Cerebellar cortex (tissue), 1 donor: ENCODE results near the gene APOL6.
"Not testable (repeated sequence)": the region's sequence is repeated elsewhere in the genome, so short reads cannot be mapped to it uniquely, and the experiment has no call there.

Experiments
- DNase-seq: peaks from one replicate; pipeline ENCODE4 v3.0.0-alpha.2; 2015; ENCODE audit warnings: low spot score

The APOL6 gene

GRCh38 chr22:35637254-35637653 is 11.0 kb upstream of the APOL6 start:
- DNase-seq, result no peak

- no peak for DNase-seq
These were observed 10.2 kb upstream of the APOL6 start for GRCh38 chr22:35638001-35638400.

DNA sequence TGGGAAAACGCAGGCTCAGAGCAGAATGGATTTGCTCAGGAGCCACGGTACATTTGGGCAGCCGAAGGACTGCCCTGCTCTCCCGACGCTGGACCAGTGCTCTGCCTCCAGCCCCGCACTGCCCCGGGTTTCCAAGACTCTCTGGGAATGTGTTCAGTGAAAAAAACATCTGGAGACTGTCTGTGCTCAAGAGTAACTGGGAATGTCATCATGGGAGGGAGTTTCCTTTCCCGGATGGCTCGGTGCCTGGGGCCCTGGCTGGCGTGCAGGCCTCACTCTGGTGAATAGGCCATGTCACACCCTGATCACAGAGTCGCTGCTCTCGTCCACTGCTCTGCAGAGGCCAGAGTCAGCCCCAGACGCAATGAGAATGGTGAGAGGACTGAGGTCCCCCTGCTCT is 9.8 kb upstream of the APOL6 start:
- DNase-seq, result no peak

GRCh38 chr22:35641494-35642120 is 6.6 kb upstream of the APOL6 start:
- no peak for DNase-seq

GRCh38 chr22:35642305-35642741 is 5.9 kb upstream of the APOL6 start:
- no peak for DNase-seq

GRCh38 chr22:35643991-35644390 is 4.3 kb upstream of the APOL6 start:
- DNase-seq, result no peak

DNA sequence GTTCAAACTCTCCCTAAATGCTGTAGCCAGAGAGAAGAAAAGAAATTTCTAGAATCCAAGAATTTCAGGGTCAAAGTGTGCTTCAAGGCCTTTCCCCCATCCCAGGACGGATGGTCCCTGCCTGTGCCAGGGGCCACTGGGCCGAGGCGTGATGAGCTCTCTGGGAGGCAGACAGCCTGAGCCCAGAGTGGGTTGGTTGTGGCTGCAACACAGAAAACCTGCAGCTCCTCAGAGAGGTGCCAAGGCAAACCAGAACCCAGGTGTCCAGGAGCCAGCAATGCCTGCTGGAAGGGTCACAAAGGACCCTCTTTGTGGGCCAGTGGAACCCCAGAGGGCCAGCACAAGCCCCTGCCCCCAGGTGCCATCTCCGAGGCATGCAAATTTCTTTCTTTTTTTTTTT is 2.6 kb upstream of the APOL6 start:
- no peak for DNase-seq

DNA sequence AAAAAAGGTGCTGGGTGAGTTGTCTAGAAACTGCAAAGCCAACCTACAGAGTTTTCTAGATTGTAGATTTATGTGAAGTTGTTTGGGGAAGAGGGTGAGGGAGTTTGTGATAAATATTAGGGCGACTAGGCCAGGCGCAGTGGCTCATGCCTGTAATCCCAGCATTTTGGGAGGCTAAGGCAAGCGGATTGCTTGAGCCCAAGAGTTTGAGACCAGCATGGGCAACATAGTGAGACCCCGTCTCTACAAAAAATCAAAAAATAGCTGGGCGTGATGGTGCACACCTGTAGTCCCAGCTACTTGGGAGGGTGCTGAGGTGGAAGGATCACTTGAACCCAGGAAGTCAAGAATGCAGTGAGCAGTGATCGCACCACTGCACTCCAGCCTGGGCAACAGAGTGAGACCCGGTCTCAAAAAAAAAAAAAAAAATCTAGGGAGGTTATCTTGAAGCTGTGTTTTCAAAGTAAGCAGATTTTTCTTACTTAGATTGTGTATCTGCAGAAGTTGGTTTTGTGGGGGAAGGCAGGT is 844 bp downstream of the APOL6 start:
- DNase-seq, result no peak

GRCh38 chr22:35649636-35650250 is 1.5 kb downstream of the APOL6 start:
- DNase-seq, result no peak

GRCh38 chr22:35651085-35651484 is 2.8 kb downstream of the APOL6 start:
- no peak for DNase-seq

- no peak for DNase-seq
These were observed 5.6 kb downstream of the APOL6 start for GRCh38 chr22:35653824-35654223.

DNA sequence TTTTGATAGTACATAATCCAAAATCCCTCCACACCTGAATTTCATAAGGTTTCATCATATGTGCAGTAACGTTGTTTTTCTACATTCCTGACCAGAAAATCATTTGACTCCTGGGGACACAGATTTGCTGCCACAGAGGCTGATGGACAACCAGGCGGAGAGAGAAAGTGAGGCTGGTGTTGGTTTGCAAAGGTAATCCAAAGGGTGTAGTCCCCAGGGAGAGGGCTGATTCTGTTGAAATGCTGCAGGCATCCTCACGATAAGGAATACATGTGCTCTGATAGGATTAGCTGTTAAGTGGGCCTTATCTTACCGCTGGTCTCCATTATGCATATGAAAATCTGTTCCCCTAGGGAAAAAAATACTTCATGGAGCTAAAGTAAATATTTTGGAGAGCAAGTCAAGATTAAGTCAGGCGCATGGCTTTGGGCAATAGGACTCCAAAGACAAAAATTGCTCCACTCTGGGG is 8.1 kb downstream of the APOL6 start:
- no peak for DNase-seq

GRCh38 chr22:35657571-35658312 is 9.5 kb downstream of the APOL6 start:
- DNase-seq, result no peak

DNA sequence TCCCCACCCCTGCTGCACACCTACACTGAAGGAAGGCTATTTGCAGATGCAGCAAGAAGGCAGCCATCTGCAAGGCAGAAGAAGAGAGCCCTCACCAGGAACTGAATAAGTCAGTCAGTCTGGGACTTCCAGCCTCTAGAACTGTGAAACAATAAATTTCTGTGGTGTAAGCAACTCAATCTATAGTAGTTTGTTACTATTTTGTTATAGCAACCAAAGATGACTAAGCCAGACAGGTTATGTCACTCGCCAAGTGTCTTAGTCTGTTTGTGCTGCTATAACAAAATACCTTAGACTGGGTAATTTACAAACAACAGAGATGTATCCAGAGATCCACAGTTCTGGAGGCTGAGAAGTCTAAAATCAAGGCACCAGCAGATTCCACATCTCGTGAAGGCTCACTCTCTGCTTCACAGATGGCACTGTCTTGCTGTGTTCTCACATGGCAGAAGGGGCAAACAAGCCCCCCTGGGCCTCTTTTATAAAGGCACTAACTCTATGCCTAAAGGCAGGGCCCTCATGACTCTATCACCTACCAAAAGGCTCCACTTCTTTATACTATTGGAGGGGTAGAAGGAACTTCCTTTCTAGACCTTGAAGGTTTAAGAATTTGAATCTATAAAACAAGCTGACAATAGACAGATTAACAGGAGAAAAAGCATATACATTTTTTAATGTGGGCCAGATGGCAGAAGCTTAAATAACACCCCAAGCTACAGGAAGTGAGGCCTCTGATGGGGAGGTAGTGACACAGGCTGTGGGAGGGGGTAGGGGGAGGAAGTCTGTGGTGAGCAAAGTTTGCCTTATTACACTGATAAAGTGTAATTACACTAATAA is 12.3 kb downstream of the APOL6 start:
- no peak for DNase-seq

DNA sequence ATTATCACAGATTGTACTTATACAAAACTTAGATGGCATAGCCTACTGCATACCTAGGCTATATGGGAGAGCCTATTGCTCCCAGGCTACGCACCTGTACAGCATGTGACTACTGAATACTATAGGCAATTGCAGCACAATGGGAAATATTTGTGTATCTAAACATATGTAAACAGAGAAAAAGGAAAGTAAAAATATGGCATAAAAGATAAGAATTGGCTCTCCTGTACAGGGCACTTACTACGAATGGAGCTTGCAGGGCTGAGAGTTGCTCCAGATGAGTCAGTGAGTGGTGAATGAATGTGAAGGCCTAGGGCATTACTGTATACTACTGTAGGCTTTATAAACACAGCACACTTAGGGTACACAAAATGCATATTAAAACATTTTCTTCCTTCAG is 13.2 kb downstream of the APOL6 start:
- DNase-seq, result no peak

DNA sequence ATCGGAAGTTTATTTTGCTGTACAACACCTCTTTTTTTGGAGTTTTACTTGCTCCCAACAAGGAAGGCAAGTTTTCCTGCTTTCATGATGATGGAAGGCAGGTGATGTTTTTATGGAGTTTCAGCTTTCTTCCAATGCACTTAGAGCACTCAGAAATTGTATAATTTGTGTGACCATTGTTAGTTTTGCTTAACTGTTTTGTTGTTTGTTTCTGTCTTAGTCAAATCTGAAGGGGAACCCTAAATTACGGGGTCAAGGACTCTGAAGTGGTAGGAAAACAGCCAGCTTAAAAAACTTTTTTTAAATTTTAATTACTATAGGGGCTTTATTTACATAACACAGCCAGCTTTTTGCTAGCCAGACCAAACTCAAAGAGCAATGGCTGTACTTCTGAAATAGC is 14.7 kb downstream of the APOL6 start:
- no peak for DNase-seq

DNA sequence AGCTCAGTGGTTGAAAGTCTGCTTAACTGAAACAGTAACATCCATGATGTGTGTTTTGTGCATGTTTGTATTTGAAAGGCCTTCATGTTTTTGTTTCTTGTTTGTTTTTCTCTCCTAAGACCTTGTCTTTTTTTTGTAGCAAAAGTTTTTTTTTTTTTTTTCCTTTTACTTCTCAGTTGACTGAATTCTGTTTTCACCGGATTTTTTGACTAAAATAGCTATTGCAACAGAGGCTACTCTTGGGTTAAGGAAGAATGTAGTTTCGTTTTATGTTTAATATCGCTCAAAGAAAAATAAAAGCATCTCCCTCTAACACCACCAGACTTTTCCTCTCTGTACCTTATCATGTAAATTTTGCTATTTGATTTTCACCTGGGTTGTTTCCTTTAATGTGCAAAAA is 15.1 kb downstream of the APOL6 start:
- no peak for DNase-seq

DNA sequence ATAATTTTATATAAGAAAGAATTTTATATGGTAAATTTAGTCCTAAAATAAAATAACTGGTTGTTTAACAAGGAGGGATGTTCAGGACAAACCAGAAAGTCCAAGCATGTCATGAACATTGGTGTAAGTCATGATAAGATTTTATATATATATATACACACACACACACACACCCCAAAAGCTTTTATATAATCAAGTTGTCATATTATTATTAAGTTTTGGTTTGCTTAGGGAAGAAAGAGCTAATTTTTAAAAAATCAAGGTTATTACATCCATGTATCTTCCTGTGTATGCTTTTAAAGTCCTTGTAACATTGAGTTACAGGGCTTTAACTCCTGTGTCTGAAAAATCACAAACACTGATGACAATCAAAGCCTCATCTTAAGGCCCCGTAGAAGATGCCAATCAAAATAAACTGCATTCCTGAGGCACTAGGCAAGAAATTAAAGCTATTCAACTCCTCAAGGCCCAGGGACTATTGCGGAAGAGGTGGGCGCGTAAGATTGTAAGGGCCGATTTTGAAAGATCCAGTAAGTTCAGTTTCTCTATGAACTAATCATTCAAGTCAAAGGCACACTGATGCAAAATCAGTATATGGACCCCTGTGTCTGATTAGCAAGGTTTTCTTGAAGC is 16.8 kb downstream of the APOL6 start:
- no peak for DNase-seq

DNA sequence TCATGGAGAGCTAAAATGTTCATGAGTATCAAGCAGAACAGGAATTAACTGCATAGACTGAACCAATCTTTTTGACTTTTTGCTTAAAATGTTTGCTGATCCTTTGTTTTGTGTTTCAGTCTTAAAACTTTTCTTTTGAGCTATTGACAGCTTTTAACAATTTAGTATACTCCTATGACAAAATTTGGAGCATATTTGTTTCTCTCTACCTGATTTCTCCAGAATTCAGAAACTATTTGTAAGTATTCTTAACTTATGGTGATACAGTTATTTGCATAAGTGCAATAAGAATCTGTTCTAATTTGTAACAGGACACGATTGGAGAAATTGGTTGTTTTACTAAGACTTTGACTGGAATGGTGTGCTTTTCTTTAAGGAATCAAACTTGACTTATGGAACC is 18.5 kb downstream of the APOL6 start:
- not testable (repeated sequence) for DNase-seq

DNA sequence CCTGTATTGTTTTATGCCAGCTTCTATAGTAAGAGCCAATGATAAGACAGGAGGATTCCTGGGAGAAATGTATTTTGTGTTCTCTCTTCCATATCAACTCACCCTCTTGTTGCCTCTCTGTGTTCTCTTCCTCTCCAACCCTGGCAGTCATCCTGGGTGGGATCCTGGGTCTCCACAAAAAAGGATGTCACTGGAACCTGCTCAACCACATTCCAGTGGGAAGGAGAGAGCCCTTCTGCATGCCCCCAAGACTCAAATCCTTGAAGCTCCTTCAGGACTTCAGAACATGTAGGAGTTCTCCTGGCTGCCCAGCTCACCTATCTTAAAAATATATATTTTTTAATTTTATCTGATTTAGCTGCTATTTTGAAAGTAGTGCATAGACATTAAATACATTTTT is 26.1 kb downstream of the APOL6 start:
- no peak for DNase-seq

DNA sequence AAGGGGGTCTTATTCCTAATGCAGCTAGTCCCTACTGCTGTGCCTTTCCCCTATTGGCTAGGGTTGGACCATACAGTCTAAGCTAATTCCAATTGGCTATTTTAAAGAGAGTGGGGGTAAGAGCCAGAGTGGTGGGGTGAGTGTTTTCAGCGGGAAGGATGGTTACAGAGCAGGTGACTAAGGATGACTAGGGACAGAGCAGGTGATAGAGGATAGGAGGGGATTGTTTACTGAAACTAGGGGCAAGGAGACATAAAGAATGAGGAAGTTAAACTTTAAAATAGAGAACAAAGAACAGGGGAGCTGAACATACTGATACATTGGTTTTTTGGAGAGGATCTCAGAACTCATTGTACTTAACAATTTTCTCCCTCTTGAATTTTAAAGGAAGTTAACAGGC is 27.8 kb downstream of the APOL6 start:
- not testable (repeated sequence) for DNase-seq
